H1 (cell line): ENCODE data around the gene PTPRD. TPM values are rescaled to one million over a fixed set of nuclear protein-coding genes. Genes with fewer than 3 reads are reported as not detected.

Experiments
- CTCF ChIA-PET: fragments of 300-600 bp; sonication (Branson Sonifier 250); formaldehyde crosslinking; loops from one replicate; lab custom pipeline; 2021; ENCODE audit not compliant: partially characterized antibody; lab: Charles Lee
- POLR2A ChIA-PET: fragments of 300-600 bp; sonication (Branson Sonifier 250); formaldehyde crosslinking; loops from one replicate; lab custom pipeline; 2021; ENCODE audit warnings: inconsistent platforms; ENCODE audit not compliant: partially characterized antibody; lab: Charles Lee
- DNase-seq, 2 experiments: peaks; one replicate each; pipeline versions ENCODE4 v3.0.0 to v3.0.0-alpha.2; 2010 to 2022; ENCODE audit warnings: low spot score in 2 of 2, low read depth in 1 of 2, mixed read lengths in 1 of 2
- FAIRE-seq: peaks from 2 replicates; lab custom pipeline; 2011; peaks lifted over from hg19 to GRCh38; lab: Jason Lieb, UNC
- H2AFZ ChIP-seq: 2 replicates; pipeline ENCODE4 v1.8.1; 2012; ENCODE audit warnings: low read length, inconsistent platforms
- H2AK5ac ChIP-seq: 2 replicates; pipeline ENCODE4 v1.6.1; 2013; ENCODE audit warnings: low read depth, low read length
- H2BK120ac ChIP-seq: replicated peaks from 2 replicates; pipeline ENCODE3; 2013; ENCODE audit warnings: low read depth, low read length, inconsistent platforms
- H2BK12ac ChIP-seq: 2 replicates; pipeline ENCODE4 v1.6.1; 2013; ENCODE audit warnings: low read depth, low read length
- H2BK15ac ChIP-seq: 2 replicates; pipeline ENCODE4 v1.6.1; 2013; ENCODE audit warnings: low read length
- H2BK20ac ChIP-seq: 2 replicates; pipeline ENCODE4 v1.6.1; 2013; ENCODE audit warnings: low read length
- H2BK5ac ChIP-seq: 2 replicates; pipeline ENCODE4 v1.6.1; 2013; ENCODE audit warnings: low read depth, low read length
- H3K14ac ChIP-seq: 2 replicates; pipeline ENCODE4 v1.6.1; 2013; ENCODE audit warnings: inconsistent platforms; ENCODE audit not compliant: insufficient read length
- H3K18ac ChIP-seq: 2 replicates; pipeline ENCODE4 v1.6.1; 2013; ENCODE audit warnings: low read length; ENCODE audit errors: extremely low read depth
- H3K23ac ChIP-seq: 2 replicates; pipeline ENCODE4 v1.6.1; 2013; ENCODE audit warnings: inconsistent platforms; ENCODE audit not compliant: insufficient read length
- H3K23me2 ChIP-seq: 2 replicates; pipeline ENCODE4 v1.6.1; 2013; ENCODE audit warnings: low read depth, low read length
- H3K27ac ChIP-seq: 2 replicates; pipeline ENCODE4 v1.6.1; 2011; ENCODE audit warnings: low read depth, low read length, inconsistent platforms
- H3K27me3 ChIP-seq, 4 experiments: replicated peaks in 1 of 4; 1 replicate in 1 of 4; 2 replicates in 3 of 4; pipeline versions ENCODE4 v1.6.1 to v1.8.1; 2011 to 2013; ENCODE audit warnings: low read length in 3 of 4, mild to moderate bottlenecking in 3 of 4, inconsistent platforms in 2 of 4, mixed read lengths in 2 of 4, moderate library complexity in 1 of 4; ENCODE audit not compliant: control insufficient read depth in 3 of 4, insufficient read depth in 3 of 4; ENCODE audit errors: extremely low read depth in 1 of 4
- H3K36me3 ChIP-seq, 4 experiments: 2 replicates each; pipeline versions ENCODE4 v1.6.1 to v1.8.1; 2011 to 2013; ENCODE audit warnings: mild to moderate bottlenecking in 4 of 4, low read length in 3 of 4, moderate library complexity in 2 of 4, control low read depth in 1 of 4, inconsistent platforms in 1 of 4; ENCODE audit not compliant: insufficient read depth in 4 of 4, control insufficient read depth in 2 of 4
- H3K4ac ChIP-seq: replicated peaks from 2 replicates; pipeline ENCODE3; 2013; ENCODE audit warnings: low read length, low read depth, mixed read lengths, inconsistent platforms; ENCODE audit not compliant: insufficient read length
- H3K4me1 ChIP-seq, 4 experiments: replicated peaks in 1 of 4; 1 replicate in 1 of 4; 2 replicates in 3 of 4; pipeline versions ENCODE4 v1.6.1 to v1.8.1; 2011 to 2013; ENCODE audit warnings: low read length in 3 of 4, inconsistent platforms in 2 of 4, mixed read lengths in 1 of 4; ENCODE audit not compliant: insufficient read depth in 4 of 4, control insufficient read depth in 3 of 4
- H3K4me2 ChIP-seq, 2 experiments: 2 replicates each; pipeline versions ENCODE4 v1.6.1 to v1.8.1; 2011 to 2013; ENCODE audit warnings: low read depth in 2 of 2, low read length in 2 of 2, control low read depth in 1 of 2, inconsistent platforms in 1 of 2, mild to moderate bottlenecking in 1 of 2; ENCODE audit not compliant: insufficient read depth in 1 of 2
- H3K4me3 ChIP-seq, 4 experiments: fragments of 200-600, 300-600 bp in 1 of 4; sonication (generic), shearing (Covaris generic), sonication (Bioruptor Twin) in 1 of 4; 2 replicates each; pipeline versions ENCODE4 v1.5.1 to v1.8.1; 2011 to 2016; ENCODE audit warnings: low read length in 4 of 4, low read depth in 3 of 4, control low read depth in 2 of 4, inconsistent platforms in 2 of 4, mild to moderate bottlenecking in 2 of 4, mixed read lengths in 1 of 4, moderate library complexity in 1 of 4; ENCODE audit not compliant: insufficient read depth in 2 of 4; ENCODE audit errors: extremely low read depth in 1 of 4
- H3K56ac ChIP-seq: replicated peaks from 2 replicates; pipeline ENCODE3; 2013; ENCODE audit warnings: low read depth, mild to moderate bottlenecking, mixed read lengths, low read length, inconsistent platforms; ENCODE audit not compliant: insufficient read length
- H3K79me1 ChIP-seq: 2 replicates; pipeline ENCODE4 v1.6.1; 2013; ENCODE audit warnings: low read depth, low read length, control low read depth
- H3K79me2 ChIP-seq, 2 experiments: 2 replicates each; pipeline versions ENCODE4 v1.6.1 to v1.8.1; 2012 to 2013; ENCODE audit warnings: low read length in 2 of 2, mild to moderate bottlenecking in 2 of 2, inconsistent platforms in 1 of 2; ENCODE audit not compliant: insufficient read depth in 2 of 2, control insufficient read depth in 1 of 2
- H3K9ac ChIP-seq, 4 experiments: replicated peaks in 1 of 4; 1 replicate in 1 of 4; 2 replicates in 3 of 4; pipeline versions ENCODE4 v1.6.1 to v1.8.1; 2011 to 2013; ENCODE audit warnings: low read depth in 3 of 4, low read length in 3 of 4, control low read depth in 2 of 4, mild to moderate bottlenecking in 2 of 4, moderate library complexity in 2 of 4, inconsistent platforms in 1 of 4; ENCODE audit errors: extremely low read depth in 1 of 4
- H3K9me3 ChIP-seq, 2 experiments: 2 replicates each; pipeline versions ENCODE4 v1.6.1 to v1.8.1; 2012 to 2013; ENCODE audit warnings: mild to moderate bottlenecking in 2 of 2, moderate library complexity in 2 of 2, control low read depth in 1 of 2, inconsistent platforms in 1 of 2, low read depth in 1 of 2, low read length in 1 of 2, mixed read lengths in 1 of 2; ENCODE audit not compliant: insufficient read depth in 2 of 2
- H4K20me1 ChIP-seq, 2 experiments: replicated peaks in 1 of 2; 2 replicates each; pipeline versions ENCODE3 to v1.8.1; 2011 to 2013; ENCODE audit warnings: inconsistent platforms in 2 of 2, low read length in 2 of 2, mild to moderate bottlenecking in 1 of 2; ENCODE audit not compliant: insufficient read depth in 2 of 2, control insufficient read depth in 1 of 2
- H4K5ac ChIP-seq: 2 replicates; pipeline ENCODE4 v1.6.1; 2013; ENCODE audit warnings: low read length, low read depth, mixed read lengths, inconsistent platforms; ENCODE audit not compliant: insufficient read length
- H4K8ac ChIP-seq: 2 replicates; pipeline ENCODE4 v1.8.0; 2013; ENCODE audit warnings: mild to moderate bottlenecking, moderate library complexity, low read length, inconsistent platforms; ENCODE audit not compliant: insufficient read depth; ENCODE audit errors: extremely low read depth
- H4K91ac ChIP-seq: replicated peaks from 2 replicates; pipeline ENCODE3; 2013; ENCODE audit warnings: low read length, mixed read lengths, inconsistent platforms; ENCODE audit not compliant: insufficient read length
- BACH1 ChIP-seq: IDR thresholded peaks from 2 replicates; pipeline ENCODE4 v1.6.1; 2012; ENCODE audit warnings: low read length, improper control_type of control experiment
- E2F6 ChIP-seq: IDR thresholded peaks from 2 replicates; pipeline ENCODE4 v1.6.1; 2012; ENCODE audit warnings: inconsistent platforms
- EZH2 ChIP-seq: fragments of 200-600 bp; sonication (generic); IDR thresholded peaks from 2 replicates; pipeline ENCODE4 v1.7.1; 2012; ENCODE audit warnings: low read depth, mild to moderate bottlenecking, moderate library complexity, low read length, inconsistent platforms; ENCODE audit not compliant: severe bottlenecking
- GTF2F1 ChIP-seq: IDR thresholded peaks from 2 replicates; pipeline ENCODE4 v1.6.1; 2012; ENCODE audit warnings: low read depth, low read length, improper control_type of control experiment, borderline replicate concordance
- JUND ChIP-seq: IDR thresholded peaks from 2 replicates; pipeline ENCODE4 v1.6.1; 2011; ENCODE audit warnings: mild to moderate bottlenecking, improper control_type of control experiment, low read length
- KDM1A ChIP-seq: fragments of 200-600, 300-600 bp; sonication (generic); IDR thresholded peaks from 2 replicates; pipeline ENCODE4 v1.7.1; 2016; ENCODE audit warnings: mild to moderate bottlenecking, low read length, borderline replicate concordance
- POU5F1 ChIP-seq: IDR thresholded peaks from 2 replicates; pipeline ENCODE4 v1.6.1; 2011; ENCODE audit warnings: low read depth, mild to moderate bottlenecking, low read length, moderate library complexity
- SAP30 ChIP-seq: fragments of 300-600 bp; sonication (generic); IDR thresholded peaks from 2 replicates; pipeline ENCODE4 v1.7.1; 2012; ENCODE audit warnings: low read length, moderate library complexity, mild to moderate bottlenecking, inconsistent platforms; ENCODE audit not compliant: insufficient read depth, insufficient replicate concordance
- TAF1 ChIP-seq: IDR thresholded peaks from 2 replicates; pipeline ENCODE4 v1.6.1; 2011; ENCODE audit warnings: mild to moderate bottlenecking, low read depth, low read length
- TBP ChIP-seq: IDR thresholded peaks from 2 replicates; pipeline ENCODE4 v1.6.1; 2011; ENCODE audit warnings: low read depth, low read length, improper control_type of control experiment
- polyA plus RNA-seq, 7 experiments: library from polyadenylated mRNA; depleted of rRNA in 3 of 7; stranded (reverse) in 5 of 7; unstranded in 2 of 7; fragments of >200 nt in 5 of 7; fragments of 200-250 nt in 2 of 7; gene quantifications; 1 replicate in 5 of 7; 2 replicates in 1 of 7; 4 replicates in 1 of 7; pipeline versions ENCODE4 v1.2.1 to v1.2.3, GENCODE V29; 2011 to 2013; ENCODE audit warnings: missing spikeins in 2 of 7, mixed read lengths in 2 of 7
- total RNA-seq: library from RNA; stranded (reverse); fragmentation: NEBNext Ultra II Directional; extraction: Animal tissue kit (Norgen Biotek cat#: 25700); gene quantifications from 2 replicates; pipeline ENCODE4 v1.2.1, GENCODE V29; 2021

Gene PTPRD
- total and polyA plus RNA-seq, 2 of the 8 experiments (the other 6 are each of a cell fraction or from before 2014, with no cell fraction given) = 17.2 to 77.0 TPM

- Histone ChIP-seq H3K4me3 (no peak overlapping the region), H3K18ac (no peak overlapping the region), H3K23ac (no peak overlapping the region), H3K27me3 (no peaks in the 10 kb centered on the region), H3K36me3 (no peaks in the 10 kb centered on the region), H3K79me1 (no peaks in the 10 kb centered on the region), H3K9me3 (no peaks in the 10 kb centered on the region), H3K27ac (no peak overlapping the region), H4K5ac (no peak overlapping the region), H2BK12ac (no peak overlapping the region), H2BK5ac (no peak overlapping the region), H4K8ac (no peak overlapping the region), H4K91ac (no peak overlapping the region), H2AFZ (no peak overlapping the region), H3K14ac (no peak overlapping the region), H3K79me2 (no peaks in the 10 kb centered on the region), H2AK5ac (no peak overlapping the region), H2BK120ac (no peak overlapping the region), H4K20me1 (peaks cover 0 to 1% of the 10 kb centered on the region in 2 experiments), H2BK20ac (no peak overlapping the region), H3K56ac (no peak overlapping the region), H3K9ac (no peak overlapping the region), H3K4me2 (no peak overlapping the region), H3K4ac (no peak overlapping the region), H2BK15ac (no peak overlapping the region), H3K4me1 (no peaks in the 10 kb centered on the region), H3K23me2 (no peaks in the 10 kb centered on the region)
- FAIRE-seq = no peak
- TF ChIP-seq POU5F1 = no peak
- TF ChIP-seq TAF1 = no peak
- TF ChIP-seq JUND = no peak
- TF ChIP-seq E2F6 = no peak
- no peak for TF ChIP-seq KDM1A
- no peak for TF ChIP-seq EZH2
- TF ChIP-seq GTF2F1 = no peak
- no peak for TF ChIP-seq TBP
- no peak for TF ChIP-seq SAP30
- no peak for TF ChIP-seq BACH1
- CTCF ChIA-PET = no interaction called here
- no peak for DNase-seq
- POLR2A ChIA-PET = no interaction called here
These were observed 2256.4 kb downstream of the PTPRD start for GRCh38 chr9:8356406-8356805.
